ENCODE data around the gene UNC5C.

Gene UNC5C

DNA sequence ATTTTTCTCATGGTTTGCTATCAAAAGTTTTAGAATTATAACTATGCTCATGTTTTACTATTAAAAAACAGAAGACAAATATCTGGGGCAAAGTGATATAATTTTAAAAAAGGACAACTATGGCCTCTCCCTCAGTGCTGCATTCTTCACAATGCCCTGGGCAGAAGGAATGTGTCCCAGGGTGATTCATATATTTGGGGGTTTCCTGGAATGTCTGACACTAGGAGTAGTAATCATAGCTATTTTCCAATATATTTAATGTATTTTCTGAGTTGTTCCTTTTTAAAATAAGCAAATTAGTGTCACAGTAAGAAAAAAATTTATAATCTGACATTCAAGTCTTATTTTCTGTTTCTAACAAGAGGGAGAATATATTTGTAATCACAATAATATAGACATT is 281.7 kb downstream of the UNC5C start:
- DNase-seq (ENCODE audit: low read depth in 2 of 2): no peak

- DNase-seq (ENCODE audit: low read depth in 2 of 2): no peak
Measured at GRCh38 chr4:95265814-95266740, 282.7 kb downstream of the UNC5C start.

DNA sequence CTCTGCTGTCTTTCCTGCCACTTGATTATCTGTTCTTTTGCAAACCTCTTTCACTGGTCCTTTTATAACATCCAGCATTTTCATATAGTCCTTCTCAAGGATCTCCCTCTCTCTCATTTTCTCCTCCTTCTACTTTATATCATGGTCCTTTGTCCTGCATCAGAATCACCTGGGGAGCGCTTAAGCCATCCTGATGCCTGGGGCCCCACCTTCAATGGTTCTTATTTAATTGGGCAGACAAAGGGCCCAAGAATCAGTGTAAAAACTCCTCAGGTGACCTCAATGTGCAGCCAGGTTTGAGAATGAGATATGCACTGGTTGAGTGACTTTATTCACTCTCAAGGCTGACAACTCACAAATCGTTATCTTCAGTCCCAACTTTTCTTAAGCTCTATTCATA is 283.9 kb downstream of the UNC5C start:
- no peak for DNase-seq (ENCODE audit: low read depth in 2 of 2)

GRCh38 chr4:95263960-95264359 is 284.8 kb downstream of the UNC5C start:
- no peak for DNase-seq (ENCODE audit: low read depth in 2 of 2)

DNA sequence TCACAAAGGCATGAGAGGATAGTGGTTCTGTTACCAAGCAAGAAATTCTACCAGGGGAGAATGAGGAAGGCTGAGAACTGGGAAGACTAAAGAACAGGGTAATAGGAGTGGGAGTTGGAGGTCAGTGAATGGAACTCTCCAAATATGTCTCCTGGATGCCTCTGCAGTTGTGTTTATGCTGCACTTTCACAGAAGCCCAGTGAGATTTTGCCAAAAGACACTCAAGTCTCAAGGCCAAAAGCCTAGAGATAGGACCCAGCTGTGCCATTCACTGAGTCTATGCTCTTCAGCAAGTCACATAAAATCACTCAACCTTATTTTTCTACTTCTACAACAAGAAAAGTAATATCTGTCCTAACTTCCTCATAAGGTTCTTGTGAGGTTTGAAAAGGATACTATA is 285.4 kb downstream of the UNC5C start:
- no peak for DNase-seq (ENCODE audit: low read depth in 2 of 2)

DNA sequence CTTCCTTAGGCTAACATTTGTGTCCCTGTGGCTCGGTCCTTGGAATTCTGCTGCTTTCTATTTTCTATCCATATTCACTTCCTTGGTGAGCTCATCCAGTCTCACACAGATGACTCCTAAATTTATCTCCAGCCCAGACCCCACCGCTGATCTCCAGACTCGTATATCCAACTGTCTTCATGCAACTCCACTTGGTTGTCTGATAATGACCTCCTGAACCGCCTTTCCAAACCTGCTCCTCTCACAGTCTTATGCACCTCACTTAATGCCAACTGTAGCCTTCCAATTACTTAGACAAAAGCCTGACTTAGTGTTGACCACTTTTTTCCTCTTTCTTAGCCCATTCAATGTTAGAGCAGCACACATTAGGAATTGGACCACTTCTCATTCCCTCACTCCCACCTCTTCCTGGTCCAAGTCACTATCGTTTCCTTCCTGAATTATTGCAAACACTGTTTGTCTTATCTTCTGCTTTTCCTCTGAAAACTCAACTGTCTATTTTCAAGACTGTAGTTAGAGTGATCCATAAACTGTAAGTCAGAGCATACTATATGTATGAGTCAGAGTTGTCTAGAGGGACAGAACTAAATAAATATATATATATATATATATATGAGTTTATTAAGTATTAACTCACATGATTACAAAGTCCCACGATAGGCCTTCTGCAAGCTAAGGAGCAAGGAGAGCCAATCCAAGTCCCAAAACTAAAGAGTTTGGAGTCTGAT is 292.5 kb downstream of the UNC5C start:
- DNase-seq (ENCODE audit: low read depth in 2 of 2): no peak

GRCh38 chr4:95255396-95256107 is 293.2 kb downstream of the UNC5C start:
- DNase-seq (ENCODE audit: low read depth in 2 of 2): no peak

- DNase-seq (ENCODE audit: low read depth in 2 of 2): no peak
Measured at GRCh38 chr4:95251568-95251967, 297.2 kb downstream of the UNC5C start.

GRCh38 chr4:95250544-95251137 is 298.1 kb downstream of the UNC5C start:
- DNase-seq (ENCODE audit: low read depth in 2 of 2): no peak

GRCh38 chr4:95249426-95250021 is 299.2 kb downstream of the UNC5C start:
- no peak for DNase-seq (ENCODE audit: low read depth in 2 of 2)

- no peak for DNase-seq (ENCODE audit: low read depth in 2 of 2)
Measured at GRCh38 chr4:95248720-95249425, 299.9 kb downstream of the UNC5C start.

GRCh38 chr4:95243892-95244291 is 304.9 kb downstream of the UNC5C start:
- no peak for DNase-seq (ENCODE audit: low read depth in 2 of 2)

GRCh38 chr4:95238554-95238953 is 310.2 kb downstream of the UNC5C start:
- no peak for DNase-seq (ENCODE audit: low read depth in 2 of 2)

DNA sequence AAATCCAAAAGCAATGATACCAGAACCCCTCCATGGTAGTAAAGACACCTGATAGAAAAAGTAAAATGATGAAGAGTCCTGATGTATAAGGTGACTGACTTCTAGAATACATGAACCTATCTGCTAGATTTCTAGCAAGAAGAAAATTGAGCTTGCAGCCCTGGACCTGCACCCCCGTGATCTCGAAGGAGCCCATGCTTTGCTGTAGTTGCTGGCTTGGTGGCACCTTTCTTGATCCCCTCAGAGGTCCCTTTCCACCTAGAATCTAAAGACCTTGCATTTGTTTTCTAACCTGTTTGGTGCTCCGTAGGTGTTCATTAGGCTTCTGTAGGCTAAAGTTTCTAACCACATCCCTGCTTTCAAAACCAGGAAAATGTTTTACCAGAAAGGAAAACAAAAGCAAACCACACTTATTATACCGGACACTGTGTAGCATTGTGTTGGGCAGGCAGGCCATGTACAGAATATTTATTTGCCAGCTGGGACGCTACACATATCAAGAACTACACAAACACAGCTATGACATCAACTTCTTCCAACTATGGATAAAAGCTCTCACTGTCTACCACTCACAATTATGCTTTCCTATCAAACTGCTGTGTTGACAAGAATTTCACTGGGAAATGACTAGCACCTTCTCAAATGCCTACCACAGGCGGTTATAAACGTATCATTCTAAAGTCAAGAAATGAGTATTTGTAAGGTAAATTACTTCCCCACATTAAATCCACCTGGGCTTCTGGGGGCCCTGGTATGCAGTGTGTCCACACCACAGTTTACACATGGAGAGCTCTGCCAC is 316.2 kb downstream of the UNC5C start:
- DNase-seq (ENCODE audit: low read depth in 2 of 2): no peak

- DNase-seq (ENCODE audit: low read depth in 2 of 2): no peak
Measured at GRCh38 chr4:95231681-95232080, 317.1 kb downstream of the UNC5C start.

- no peak for DNase-seq (ENCODE audit: low read depth in 2 of 2)
Measured at GRCh38 chr4:95225849-95226248, 322.9 kb downstream of the UNC5C start.

GRCh38 chr4:95224402-95224801 is 324.4 kb downstream of the UNC5C start:
- no peak for DNase-seq (ENCODE audit: low read depth in 2 of 2)

DNA sequence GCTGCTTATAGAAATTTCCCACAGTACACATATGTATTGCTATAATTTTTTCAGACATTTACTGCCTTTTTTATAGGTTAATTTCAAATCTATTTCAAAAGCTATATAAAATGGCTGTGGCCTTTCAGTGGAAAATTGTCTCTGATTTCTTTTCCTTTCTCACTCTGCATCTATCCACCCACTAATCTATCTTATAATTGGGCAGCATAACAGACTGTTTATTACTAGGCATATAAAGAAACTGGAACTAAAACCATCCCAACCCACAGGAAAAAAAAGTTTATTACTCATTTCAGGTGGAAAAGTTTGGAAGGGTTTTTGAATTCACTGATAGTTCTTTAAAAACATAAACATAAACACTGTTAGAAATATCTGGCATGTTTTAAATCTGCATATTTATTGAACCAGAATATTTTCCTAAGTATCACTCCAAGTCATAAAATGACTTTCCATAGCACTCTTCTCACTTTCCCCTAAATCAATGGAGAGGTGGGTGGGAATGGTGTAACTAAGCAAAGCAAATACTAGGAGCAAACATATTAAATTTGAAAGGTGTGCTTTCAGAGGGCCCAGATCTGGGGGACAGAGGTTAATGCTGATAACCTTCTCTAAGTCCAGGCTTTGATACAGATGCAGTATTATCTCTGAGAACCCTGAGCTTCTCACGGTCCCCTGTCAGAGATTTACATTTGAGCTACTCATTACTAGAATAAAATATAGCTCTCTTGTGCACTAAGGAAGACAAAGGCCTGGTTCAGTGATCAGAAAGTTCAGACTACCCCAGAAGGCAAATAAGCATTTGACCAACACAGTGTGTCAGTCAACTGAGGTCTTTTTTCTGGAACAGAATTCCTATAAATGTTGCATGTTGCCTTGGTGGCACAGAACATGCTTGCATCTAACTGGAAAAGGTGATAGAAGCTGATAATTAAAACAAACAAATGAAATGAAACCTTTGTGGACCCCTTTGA is 328.3 kb downstream of the UNC5C start:
- DNase-seq (ENCODE audit: low read depth in 2 of 2): no peak

- no peak for DNase-seq (ENCODE audit: low read depth in 2 of 2)
Measured at GRCh38 chr4:95219109-95219508, 329.7 kb downstream of the UNC5C start.

All from activated CD4-positive, alpha-beta T cell treated with anti-CD3 and anti-CD28 coated beads for 24 hours (primary cell).